ENCODE measurements around the gene CCT3. TPM values are rescaled to one million over a fixed set of nuclear protein-coding genes. Genes with fewer than 3 reads are reported as not detected.

Gene CCT3
- total and polyA plus RNA-seq, 4 donors, result 74.5 to 144 (median 119) TPM

DNA sequence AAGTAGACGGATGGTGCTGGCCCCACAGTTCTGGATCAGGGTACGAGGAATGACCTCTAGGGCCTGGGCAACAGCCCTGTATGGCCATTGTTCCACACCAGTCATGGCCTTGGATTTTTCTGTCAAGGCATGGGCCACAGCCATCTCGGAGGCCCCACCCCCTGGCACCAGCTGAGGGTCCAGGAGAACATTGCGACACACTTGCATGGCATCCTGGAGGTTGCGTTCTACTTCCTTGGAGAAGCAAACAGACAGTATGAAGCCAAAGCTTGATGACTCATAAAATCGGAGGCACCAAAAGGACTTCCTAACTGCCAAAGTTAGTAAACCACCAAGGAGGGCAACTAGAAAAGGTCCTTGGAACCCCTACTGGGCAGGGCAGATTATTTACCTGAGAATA lies 27.1 kb downstream of the CCT3 start:
- TF ChIP-seq RXRA (IDR thresholded peaks at IDR 0.05) (no peak), NR2F2 (IDR thresholded peaks at IDR 0.05) (no peak), ZBTB33 (IDR thresholded peaks at IDR 0.05) (no peak), JUND (IDR thresholded peaks at IDR 0.05) (no peak), FOXA2 (IDR thresholded peaks at IDR 0.05) (no peak), YY1 (IDR thresholded peaks at IDR 0.05) (no peak), SP1 (IDR thresholded peaks at IDR 0.05) (no peak), RAD21 (IDR thresholded peaks at IDR 0.05) (no peak), TAF1 (conservative IDR thresholded peaks at IDR 0.05) (no peak), CTCF (IDR thresholded peaks at IDR 0.05; ENCODE audit: low read depth, low read length, missing input control) (no peak), HNF4G (IDR thresholded peaks at IDR 0.05) (no peak)
- TF ChIP-seq, protein P1, sequence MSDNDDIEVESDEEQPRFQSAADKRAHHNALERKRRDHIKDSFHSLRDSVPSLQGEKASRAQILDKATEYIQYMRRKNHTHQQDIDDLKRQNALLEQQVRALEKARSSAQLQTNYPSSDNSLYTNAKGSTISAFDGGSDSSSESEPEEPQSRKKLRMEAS (IDR thresholded peaks at IDR 0.05), result no peak
- TF ChIP-seq, protein P2, sequence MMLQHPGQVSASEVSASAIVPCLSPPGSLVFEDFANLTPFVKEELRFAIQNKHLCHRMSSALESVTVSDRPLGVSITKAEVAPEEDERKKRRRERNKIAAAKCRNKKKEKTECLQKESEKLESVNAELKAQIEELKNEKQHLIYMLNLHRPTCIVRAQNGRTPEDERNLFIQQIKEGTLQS (IDR thresholded peaks at IDR 0.05), result no peak
- 82% methylated on average over 6 of the region's 6 CpGs for whole genome bisulfite sequencing
- H3K27ac ChIP-seq (ENCODE audit: low read depth in 1 of 2, low read length in 2 of 2), result no peak overlapping the region
- no peak for DNase-seq (ENCODE audit: low spot score)
- no peak overlapping the region for H3K4me3 ChIP-seq (ENCODE audit: low read depth in 1 of 3, low read length in 3 of 3)
- H3K36me3 ChIP-seq (ENCODE audit: control insufficient read depth in 4 of 4, insufficient read depth in 3 of 4, low read depth in 1 of 4, low read length in 3 of 4), result peaks cover 30 to 71% (median 58%) of the 10 kb centered on the region in 4 donors
- H3K9ac ChIP-seq (ENCODE audit: low read depth in 1 of 2, low read length in 2 of 2), result no peak overlapping the region
- H3K4me1 ChIP-seq (ENCODE audit: control insufficient read depth in 4 of 4, insufficient read depth in 4 of 4, low read length in 3 of 4), result no peaks in the 10 kb centered on the region
- no peaks in the 10 kb centered on the region for H3K9me3 ChIP-seq (ENCODE audit: control insufficient read depth in 4 of 4, low read length in 3 of 4)
- H3K27me3 ChIP-seq (ENCODE audit: control insufficient read depth in 4 of 4, insufficient read depth in 4 of 4, low read length in 3 of 4), result no peaks in the 10 kb centered on the region

- H3K9me3 ChIP-seq (ENCODE audit: control insufficient read depth in 4 of 4, low read length in 3 of 4), result no peaks in the 10 kb centered on the region
- H3K27ac ChIP-seq (ENCODE audit: low read depth in 1 of 2, low read length in 2 of 2), result no peak overlapping the region
- H3K36me3 ChIP-seq (ENCODE audit: control insufficient read depth in 4 of 4, insufficient read depth in 3 of 4, low read depth in 1 of 4, low read length in 3 of 4), result peaks cover 21 to 57% (median 43%) of the 10 kb centered on the region in 4 donors
- no peaks in the 10 kb centered on the region for H3K4me1 ChIP-seq (ENCODE audit: control insufficient read depth in 4 of 4, insufficient read depth in 4 of 4, low read length in 3 of 4)
- DNase-seq (ENCODE audit: low spot score), result no peak
- H3K27me3 ChIP-seq (ENCODE audit: control insufficient read depth in 4 of 4, insufficient read depth in 4 of 4, low read length in 3 of 4), result no peaks in the 10 kb centered on the region
- no peak overlapping the region for H3K9ac ChIP-seq (ENCODE audit: low read depth in 1 of 2, low read length in 2 of 2)
- no peak for TF ChIP-seq JUND (IDR thresholded peaks at IDR 0.05)
- no peak for TF ChIP-seq YY1 (IDR thresholded peaks at IDR 0.05)
- no peak for TF ChIP-seq REST (IDR thresholded peaks at IDR 0.05)
- no peak for TF ChIP-seq CTCF (IDR thresholded peaks at IDR 0.05; ENCODE audit: low read depth, low read length, missing input control)
- TF ChIP-seq, protein P1 (IDR thresholded peaks at IDR 0.05), result no peak
- no peak for TF ChIP-seq SP1 (IDR thresholded peaks at IDR 0.05)
- no peak for TF ChIP-seq RAD21 (IDR thresholded peaks at IDR 0.05)
- TF ChIP-seq TAF1 (conservative IDR thresholded peaks at IDR 0.05), result no peak
- TF ChIP-seq FOXA2 (IDR thresholded peaks at IDR 0.05), result no peak
- no peak overlapping the region for H3K4me3 ChIP-seq (ENCODE audit: low read depth in 1 of 3, low read length in 3 of 3)
Measured at GRCh38 chr1:156308078-156308477, 30.0 kb downstream of the CCT3 start.

All from liver (tissue), 9 donors.